Brain microvascular endothelial cell (primary cell): ENCODE measurements around the gene C3orf70.

Source experiments
- DNase-seq: peaks from one replicate; pipeline ENCODE4 v3.0.0-alpha.2; 2020
- H3K27ac ChIP-seq: fragments of 250-450 bp; sonication (Bioruptor Pico); 2 replicates; pipeline ENCODE4 v1.5.1; 2020; ENCODE audit warnings: mild to moderate bottlenecking, moderate library complexity
- H3K27me3 ChIP-seq: fragments of 250-450 bp; sonication (Bioruptor Pico); replicated peaks from 2 replicates; pipeline ENCODE4 v1.5.1; 2020; ENCODE audit warnings: mild to moderate bottlenecking
- H3K36me3 ChIP-seq: fragments of 250-450 bp; sonication (Bioruptor Pico); replicated peaks from 2 replicates; pipeline ENCODE4 v1.5.1; 2020; ENCODE audit warnings: mild to moderate bottlenecking
- H3K4me3 ChIP-seq: 2 replicates; pipeline ENCODE4 v1.5.1; 2011; ENCODE audit warnings: low read depth, mild to moderate bottlenecking, control low read depth, low read length, moderate library complexity
- CTCF ChIP-seq: IDR thresholded peaks from 2 replicates; pipeline ENCODE4 v1.5.1; 2011; ENCODE audit warnings: low read depth, mild to moderate bottlenecking, moderate library complexity, low read length, control low read depth, inconsistent platforms; ENCODE audit errors: missing control alignments
- in situ Hi-C: cut with HindIII; loops from 2 replicates; pipeline ENCODE4 v1.10.0; 2017; ENCODE audit warnings: low sequenced_read_pairs, low pct_ligation_motif_present

The C3orf70 gene

DNA sequence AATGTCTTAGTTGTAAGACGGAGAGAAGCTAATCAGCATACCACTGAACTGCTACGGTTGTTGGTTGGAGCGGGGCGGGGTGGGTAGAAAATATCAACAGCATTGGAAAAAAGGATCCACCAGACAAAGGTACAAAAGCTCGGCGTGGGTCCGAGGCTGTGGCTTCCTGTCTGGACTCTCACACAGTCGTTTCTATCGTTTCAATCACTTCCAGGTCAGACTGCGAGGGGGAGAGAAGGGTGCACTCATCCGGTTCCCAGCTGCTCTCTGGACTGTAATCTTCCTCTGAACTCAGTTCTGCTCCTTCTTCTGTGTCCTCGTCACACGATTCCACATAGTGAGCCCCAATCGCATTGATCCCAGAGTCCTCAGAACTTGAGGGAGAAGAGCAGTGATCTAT, 70.0 kb downstream of the C3orf70 start:
- Histone ChIP-seq H3K27ac (no peak overlapping the region), H3K36me3 (no peaks in the 10 kb centered on the region), H3K27me3 (no peaks in the 10 kb centered on the region), H3K4me3 (no peak overlapping the region)
- DNase-seq = no peak
- in situ Hi-C loops = no loop called here
- TF ChIP-seq CTCF = no peak

DNA sequence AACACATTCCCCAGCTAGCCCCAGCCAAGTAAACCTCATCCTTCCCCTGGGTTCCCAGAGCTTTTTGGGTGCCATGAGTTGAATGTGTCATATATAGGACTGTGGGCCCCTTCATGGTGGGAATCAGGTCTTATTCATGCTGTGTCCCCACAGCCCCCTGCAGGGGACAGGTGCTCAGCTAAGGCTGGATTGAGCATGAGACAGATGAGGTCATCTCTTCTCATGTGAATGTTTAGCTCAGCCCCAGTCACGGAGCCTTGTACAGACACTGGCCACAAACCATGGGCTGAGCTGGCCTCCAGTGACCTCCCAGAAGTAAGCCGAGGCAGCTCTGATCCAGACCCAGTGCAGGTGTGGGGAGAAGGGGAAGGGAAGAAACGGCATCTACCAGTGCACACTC, 70.7 kb downstream of the C3orf70 start:
- in situ Hi-C loops = no loop called here
- Histone ChIP-seq H3K27me3 (no peaks in the 10 kb centered on the region), H3K36me3 (no peaks in the 10 kb centered on the region), H3K4me3 (no peak overlapping the region), H3K27ac (no peak overlapping the region)
- no peak for DNase-seq
- no peak for TF ChIP-seq CTCF

DNA sequence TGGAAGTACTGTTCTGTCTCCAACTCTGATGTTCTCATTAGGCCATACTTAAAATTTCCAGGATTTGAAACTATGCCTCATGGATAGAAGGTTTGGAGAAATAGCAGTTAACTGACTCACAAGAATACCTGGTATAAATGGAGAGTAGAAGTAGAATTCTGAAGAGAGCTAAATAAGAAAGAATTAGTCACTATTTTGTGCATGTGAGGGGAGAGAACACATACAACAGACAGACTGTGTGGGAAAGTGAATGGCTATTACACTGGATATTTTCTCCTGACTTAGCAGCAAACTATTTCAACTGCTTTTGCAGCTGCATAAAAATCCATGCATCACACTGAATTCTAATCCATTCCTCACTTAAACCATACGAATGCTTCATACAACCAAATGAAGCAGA, 71.3 kb downstream of the C3orf70 start:
- TF ChIP-seq CTCF = no peak
- in situ Hi-C loops = no loop called here

GRCh38 chr3:185079625-185080024, 73.2 kb downstream of the C3orf70 start:
- in situ Hi-C loops = no loop called here
- Histone ChIP-seq H3K36me3 (no peaks in the 10 kb centered on the region), H3K27ac (no peak overlapping the region), H3K27me3 (no peaks in the 10 kb centered on the region), H3K4me3 (no peak overlapping the region)
- DNase-seq = no peak
- no peak for TF ChIP-seq CTCF

More for the DNA sequence above, 71.3 kb downstream of the C3orf70 start:
- H3K36me3 ChIP-seq = no peaks in the 10 kb centered on the region
- no peak overlapping the region for H3K4me3 ChIP-seq
- DNase-seq = no peak
- no peaks in the 10 kb centered on the region for H3K27me3 ChIP-seq
- no peak overlapping the region for H3K27ac ChIP-seq

GRCh38 chr3:185076219-185076618, 76.6 kb downstream of the C3orf70 start:
- H3K36me3 ChIP-seq = no peaks in the 10 kb centered on the region
- TF ChIP-seq CTCF = no peak
- no peak overlapping the region for H3K4me3 ChIP-seq
- H3K27me3 ChIP-seq = no peaks in the 10 kb centered on the region
- DNase-seq = no peak
- in situ Hi-C loops = no loop called here
- no peak overlapping the region for H3K27ac ChIP-seq

DNA sequence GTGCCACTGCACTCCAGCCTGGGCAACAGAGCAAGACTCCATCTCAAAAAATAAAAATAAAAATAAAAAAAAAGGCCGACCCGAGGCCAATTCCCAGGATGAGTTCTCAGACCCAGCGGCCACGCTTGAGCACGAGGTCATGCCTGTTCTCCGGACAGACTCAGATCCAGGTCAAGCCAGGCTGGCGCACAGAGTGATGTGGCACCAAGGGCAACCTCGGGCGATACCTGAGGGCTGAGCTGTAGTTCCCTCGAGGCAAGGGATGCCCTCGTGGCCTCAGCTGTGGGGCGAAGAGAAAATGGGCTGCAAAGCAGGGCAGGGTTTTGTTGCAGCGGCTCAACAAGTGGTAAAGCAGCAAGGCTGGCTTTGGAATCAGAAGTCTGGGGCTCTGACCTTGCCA, 77.3 kb downstream of the C3orf70 start:
- TF ChIP-seq CTCF = no peak
- Histone ChIP-seq H3K36me3 (no peaks in the 10 kb centered on the region), H3K4me3 (no peak overlapping the region), H3K27me3 (no peaks in the 10 kb centered on the region), H3K27ac (no peak overlapping the region)
- DNase-seq = no peak
- in situ Hi-C loops = no loop called here
